Mammary epithelial cell (primary cell): ENCODE results near the gene GORASP1.

Source experiments
- EZH2 ChIP-seq: IDR thresholded peaks from 2 replicates; pipeline ENCODE4 v1.6.1; 2012; ENCODE audit warnings: low read length, inconsistent platforms, borderline replicate concordance
- TF ChIP-seq, protein P1 (sequence below), 2 donors: IDR thresholded peaks in 1 of 2; conservative IDR thresholded peaks in 1 of 2; 2 replicates each; pipeline ENCODE4 v1.5.1; 2011 to 2012; ENCODE audit warnings: inconsistent platforms in 2 of 2, low read length in 2 of 2, mild to moderate bottlenecking in 2 of 2, control low read depth in 1 of 2, low read depth in 1 of 2; ENCODE audit not compliant: insufficient read depth in 1 of 2; ENCODE audit errors: extremely low read depth in 1 of 2

DNA sequence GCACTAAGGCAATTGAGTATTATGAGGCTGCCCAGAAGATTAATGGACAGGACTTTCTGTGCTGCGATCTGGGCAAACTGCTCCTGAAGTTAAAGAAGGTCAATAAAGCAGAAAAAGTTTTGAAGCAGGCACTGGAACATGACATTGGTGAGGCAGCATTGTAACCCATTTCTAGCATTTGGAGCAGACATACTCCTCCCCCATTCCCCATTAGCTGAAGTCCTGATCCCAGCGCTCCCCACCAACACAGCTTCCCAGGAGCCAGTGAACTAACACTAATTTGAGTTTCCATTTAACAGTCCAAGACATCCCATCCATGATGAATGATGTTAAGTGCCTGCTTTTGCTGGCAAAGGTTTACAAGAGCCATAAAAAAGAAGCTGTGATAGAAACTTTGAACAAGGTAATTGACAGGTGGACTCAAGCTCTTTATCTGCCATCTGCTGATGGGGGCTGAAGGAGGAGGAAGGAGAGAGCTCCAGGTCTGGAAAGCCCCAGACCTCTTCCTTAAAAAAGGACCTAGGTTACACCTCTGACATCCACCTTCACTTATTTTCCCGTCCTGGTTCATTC lies 23.4 kb upstream of the GORASP1 start:
- TF ChIP-seq, protein P1, sequence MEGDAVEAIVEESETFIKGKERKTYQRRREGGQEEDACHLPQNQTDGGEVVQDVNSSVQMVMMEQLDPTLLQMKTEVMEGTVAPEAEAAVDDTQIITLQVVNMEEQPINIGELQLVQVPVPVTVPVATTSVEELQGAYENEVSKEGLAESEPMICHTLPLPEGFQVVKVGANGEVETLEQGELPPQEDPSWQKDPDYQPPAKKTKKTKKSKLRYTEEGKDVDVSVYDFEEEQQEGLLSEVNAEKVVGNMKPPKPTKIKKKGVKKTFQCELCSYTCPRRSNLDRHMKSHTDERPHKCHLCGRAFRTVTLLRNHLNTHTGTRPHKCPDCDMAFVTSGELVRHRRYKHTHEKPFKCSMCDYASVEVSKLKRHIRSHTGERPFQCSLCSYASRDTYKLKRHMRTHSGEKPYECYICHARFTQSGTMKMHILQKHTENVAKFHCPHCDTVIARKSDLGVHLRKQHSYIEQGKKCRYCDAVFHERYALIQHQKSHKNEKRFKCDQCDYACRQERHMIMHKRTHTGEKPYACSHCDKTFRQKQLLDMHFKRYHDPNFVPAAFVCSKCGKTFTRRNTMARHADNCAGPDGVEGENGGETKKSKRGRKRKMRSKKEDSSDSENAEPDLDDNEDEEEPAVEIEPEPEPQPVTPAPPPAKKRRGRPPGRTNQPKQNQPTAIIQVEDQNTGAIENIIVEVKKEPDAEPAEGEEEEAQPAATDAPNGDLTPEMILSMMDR (conservative IDR thresholded peaks at IDR 0.05 in 1 of 2, IDR thresholded peaks at IDR 0.05 in 1 of 2; ENCODE audit: extremely low read depth in 1 of 2, insufficient read depth in 1 of 2, low read depth in 1 of 2, low read length in 2 of 2), result no peak
- no peak for TF ChIP-seq EZH2
